H1 (cell line): ENCODE measurements around the gene CCDC124. TPM values are rescaled to one million over a fixed set of nuclear protein-coding genes. Genes with fewer than 3 reads are reported as not detected.

Experiments used
- BCL11A ChIP-seq, 2 experiments: IDR thresholded peaks; one replicate each; pipeline ENCODE4 v1.6.1; 2011; ENCODE audit warnings: low read depth in 2 of 2, low read length in 2 of 2, mild to moderate bottlenecking in 2 of 2
- EGR1 ChIP-seq: IDR thresholded peaks from 2 replicates; pipeline ENCODE4 v1.6.1; 2011; ENCODE audit warnings: low read depth, low read length, borderline replicate concordance
- GTF2F1 ChIP-seq: IDR thresholded peaks from 2 replicates; pipeline ENCODE4 v1.6.1; 2012; ENCODE audit warnings: low read depth, low read length, improper control_type of control experiment, borderline replicate concordance
- POLR2AphosphoS5 ChIP-seq: IDR thresholded peaks from 2 replicates; pipeline ENCODE4 v1.6.1; 2011; ENCODE audit warnings: low read depth, low read length
- RXRA ChIP-seq: IDR thresholded peaks from 2 replicates; pipeline ENCODE4 v1.6.1; 2011; ENCODE audit warnings: low read depth, mild to moderate bottlenecking, low read length, moderate library complexity; ENCODE audit not compliant: insufficient read depth
- TCF12 ChIP-seq: IDR thresholded peaks from 2 replicates; pipeline ENCODE4 v1.6.1; 2011; ENCODE audit warnings: low read depth, mild to moderate bottlenecking, low read length
- ZNF274 ChIP-seq: IDR thresholded peaks from 2 replicates; pipeline ENCODE4 v1.7.0; 2012; ENCODE audit warnings: low read length, borderline replicate concordance; ENCODE audit errors: extremely low read depth
- polyA plus RNA-seq, 7 experiments: library from polyadenylated mRNA; depleted of rRNA in 3 of 7; stranded (reverse) in 5 of 7; unstranded in 2 of 7; fragments of >200 nt in 5 of 7; fragments of 200-250 nt in 2 of 7; gene quantifications; 1 replicate in 5 of 7; 2 replicates in 1 of 7; 4 replicates in 1 of 7; pipeline versions ENCODE4 v1.2.1 to v1.2.3, GENCODE V29; 2011 to 2013; ENCODE audit warnings: missing spikeins in 2 of 7, mixed read lengths in 2 of 7
- total RNA-seq: library from RNA; stranded (reverse); fragmentation: NEBNext Ultra II Directional; extraction: Animal tissue kit (Norgen Biotek cat#: 25700); gene quantifications from 2 replicates; pipeline ENCODE4 v1.2.1, GENCODE V29; 2021
- TF ChIP-seq, protein P1 (sequence below), 3 experiments: IDR thresholded peaks; 1 replicate in 2 of 3; 2 replicates in 1 of 3; pipeline versions ENCODE4 v1.5.1 to v1.6.1; 2011; ENCODE audit warnings: low read length in 3 of 3, mild to moderate bottlenecking in 3 of 3, inconsistent platforms in 2 of 3, low read depth in 1 of 3, moderate library complexity in 1 of 3; ENCODE audit not compliant: insufficient read depth in 1 of 3; ENCODE audit errors: control extremely low read depth in 1 of 3
- TF ChIP-seq, protein P2 (sequence below): IDR thresholded peaks from 2 replicates; pipeline ENCODE4 v1.6.1; 2012; ENCODE audit warnings: inconsistent platforms

CCDC124 gene
- total and polyA plus RNA-seq, 2 of the 8 experiments (the other 6 are each of a cell fraction or from before 2014, with no cell fraction given) = 95.2 to 103 TPM

DNA sequence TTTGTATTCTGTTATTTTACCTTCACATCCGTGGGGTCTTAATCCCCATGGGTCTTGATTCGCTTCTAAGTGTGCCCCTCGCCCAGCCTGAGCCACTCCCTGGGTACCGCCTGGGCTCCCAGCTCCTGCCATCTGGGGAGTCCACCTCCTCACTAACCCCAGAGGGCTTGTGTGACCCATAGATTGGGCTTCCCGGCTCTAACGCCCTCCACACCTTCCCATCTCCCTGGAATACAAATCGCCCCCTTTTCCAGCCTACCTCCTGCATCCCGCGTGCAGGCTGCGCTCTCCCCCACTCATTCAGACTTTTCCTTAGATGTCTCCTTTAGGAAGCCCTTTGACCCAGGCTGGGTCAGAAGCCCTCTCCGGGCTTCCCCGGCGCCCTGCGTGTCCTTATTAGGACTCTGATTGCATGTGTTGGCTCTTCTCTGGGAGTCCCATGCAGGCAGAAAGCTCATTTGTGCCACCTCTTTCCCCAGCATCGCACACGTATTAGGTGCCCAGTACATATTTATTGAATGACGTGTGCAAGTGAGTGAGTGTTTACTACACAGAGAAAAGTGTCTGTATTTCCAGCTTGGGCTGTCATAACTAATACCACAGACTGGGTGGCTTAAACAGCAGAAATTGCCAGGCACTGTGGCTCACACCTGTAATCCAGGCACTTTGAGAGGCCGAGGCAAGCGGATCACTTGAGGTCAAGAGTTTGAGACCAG lies 757 bp downstream of the CCDC124 start (continued):
- TF ChIP-seq, protein P1, sequence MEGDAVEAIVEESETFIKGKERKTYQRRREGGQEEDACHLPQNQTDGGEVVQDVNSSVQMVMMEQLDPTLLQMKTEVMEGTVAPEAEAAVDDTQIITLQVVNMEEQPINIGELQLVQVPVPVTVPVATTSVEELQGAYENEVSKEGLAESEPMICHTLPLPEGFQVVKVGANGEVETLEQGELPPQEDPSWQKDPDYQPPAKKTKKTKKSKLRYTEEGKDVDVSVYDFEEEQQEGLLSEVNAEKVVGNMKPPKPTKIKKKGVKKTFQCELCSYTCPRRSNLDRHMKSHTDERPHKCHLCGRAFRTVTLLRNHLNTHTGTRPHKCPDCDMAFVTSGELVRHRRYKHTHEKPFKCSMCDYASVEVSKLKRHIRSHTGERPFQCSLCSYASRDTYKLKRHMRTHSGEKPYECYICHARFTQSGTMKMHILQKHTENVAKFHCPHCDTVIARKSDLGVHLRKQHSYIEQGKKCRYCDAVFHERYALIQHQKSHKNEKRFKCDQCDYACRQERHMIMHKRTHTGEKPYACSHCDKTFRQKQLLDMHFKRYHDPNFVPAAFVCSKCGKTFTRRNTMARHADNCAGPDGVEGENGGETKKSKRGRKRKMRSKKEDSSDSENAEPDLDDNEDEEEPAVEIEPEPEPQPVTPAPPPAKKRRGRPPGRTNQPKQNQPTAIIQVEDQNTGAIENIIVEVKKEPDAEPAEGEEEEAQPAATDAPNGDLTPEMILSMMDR (IDR thresholded peaks at IDR 0.05; ENCODE audit: control extremely low read depth in 1 of 3, insufficient read depth in 1 of 3, low read depth in 1 of 3, low read length in 3 of 3) = no peak
- no peak for TF ChIP-seq GTF2F1
- no peak for TF ChIP-seq TCF12
- no peak for TF ChIP-seq POLR2AphosphoS5
- TF ChIP-seq BCL11A (IDR thresholded peaks at IDR 0.05; ENCODE audit: low read depth in 2 of 2, low read length in 2 of 2) = no peak
- TF ChIP-seq ZNF274 = no peak
- no peak for TF ChIP-seq RXRA
- TF ChIP-seq, protein P2, sequence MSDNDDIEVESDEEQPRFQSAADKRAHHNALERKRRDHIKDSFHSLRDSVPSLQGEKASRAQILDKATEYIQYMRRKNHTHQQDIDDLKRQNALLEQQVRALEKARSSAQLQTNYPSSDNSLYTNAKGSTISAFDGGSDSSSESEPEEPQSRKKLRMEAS = no peak
- TF ChIP-seq EGR1 = no peak
